HG03280 (cell line): Measurements from ENCODE around the gene CASK.

Source experiments
- ATAC-seq: cut with Tn5 transposase; IDR thresholded peaks from one replicate; pipeline ENCODE4 v1.9.1; 2021; ENCODE audit warnings: mild to moderate bottlenecking, moderate library complexity; ENCODE audit not compliant: unreplicated experiment

The CASK gene

DNA sequence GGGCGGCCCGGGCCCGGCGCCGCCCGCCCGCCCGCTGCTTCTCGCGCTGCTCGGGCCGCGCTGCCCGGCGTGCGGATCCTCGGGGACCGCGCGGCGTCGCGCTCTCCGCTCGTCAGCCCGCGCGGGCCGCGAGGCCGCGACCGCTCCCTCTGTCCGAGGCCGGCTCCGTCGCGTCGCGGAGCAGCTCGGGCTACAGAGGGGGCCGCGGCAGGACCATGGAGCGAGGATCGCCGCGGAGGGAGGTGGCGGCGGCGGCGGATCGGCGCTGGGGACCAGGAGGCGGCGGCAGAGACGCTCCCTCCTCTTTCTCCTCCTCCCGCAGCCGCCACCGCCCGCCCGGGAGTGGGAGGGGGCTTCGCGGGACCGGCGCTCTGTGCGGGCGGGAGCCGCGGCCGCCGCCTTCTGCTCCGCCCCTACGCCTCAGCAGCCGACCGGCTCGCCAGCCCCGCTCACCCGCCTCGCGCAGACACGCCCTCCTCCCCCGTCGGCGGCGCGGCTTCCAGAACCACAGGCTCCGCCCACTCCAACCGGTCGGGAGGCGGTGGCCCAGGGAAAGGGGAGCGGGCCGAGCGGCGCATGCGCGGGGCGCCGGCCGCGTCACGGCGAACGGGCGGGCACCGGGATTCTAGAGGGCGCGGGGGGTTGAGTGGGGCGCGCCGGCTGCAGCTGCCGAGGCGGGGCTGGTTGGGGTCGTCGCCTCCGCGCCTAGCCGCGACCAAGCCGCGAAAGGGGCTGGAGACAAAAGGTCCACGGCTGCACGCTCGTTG is at the start of gene CASK:
TSS of gene CASK (minus strand) at position 344 of the 767 bp plus-strand sequence. CDS start 566 bp downstream, outside the sequence.
- ATAC-seq: peak; percentile 84

DNA sequence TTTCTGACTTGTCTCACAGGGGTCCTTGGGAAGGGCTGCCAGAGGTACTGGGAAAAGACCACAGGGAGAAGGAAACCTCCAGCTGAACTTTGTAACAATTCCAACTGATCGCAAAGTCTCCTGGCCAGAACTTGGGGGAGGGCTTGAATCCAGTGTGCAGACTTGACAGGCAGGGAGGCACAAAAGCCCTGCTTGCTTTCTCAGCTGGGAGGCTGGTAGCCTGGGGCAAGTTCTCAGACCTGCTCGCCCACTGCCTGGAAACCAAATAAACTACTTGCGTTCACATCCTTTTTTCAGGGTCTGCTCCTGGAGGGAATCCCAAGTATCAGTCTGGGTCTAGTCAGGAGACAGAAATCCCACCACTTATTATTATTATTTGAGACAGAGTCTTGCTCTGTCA is 48.0 kb upstream of the CASK start:
- no peak for ATAC-seq

DNA sequence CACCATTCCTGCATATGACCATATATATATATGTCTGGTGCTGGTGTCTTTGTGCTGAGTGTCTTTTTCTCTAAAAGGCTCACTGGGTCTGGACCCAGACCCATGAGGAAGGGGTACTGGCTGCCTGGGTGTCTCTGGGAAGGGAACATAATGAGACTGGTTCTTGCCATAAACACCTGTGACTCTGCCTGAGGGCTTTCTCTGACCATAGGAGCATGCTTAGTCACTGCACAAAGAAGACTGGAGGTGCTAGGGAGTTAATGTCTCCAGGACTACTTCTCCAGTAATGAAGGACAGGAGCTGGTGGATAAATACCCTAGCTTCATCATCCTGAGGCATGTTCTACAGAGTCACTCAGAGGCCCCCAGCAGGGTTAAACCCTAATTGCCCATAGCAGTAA is 47.1 kb upstream of the CASK start:
- ATAC-seq: no peak

DNA sequence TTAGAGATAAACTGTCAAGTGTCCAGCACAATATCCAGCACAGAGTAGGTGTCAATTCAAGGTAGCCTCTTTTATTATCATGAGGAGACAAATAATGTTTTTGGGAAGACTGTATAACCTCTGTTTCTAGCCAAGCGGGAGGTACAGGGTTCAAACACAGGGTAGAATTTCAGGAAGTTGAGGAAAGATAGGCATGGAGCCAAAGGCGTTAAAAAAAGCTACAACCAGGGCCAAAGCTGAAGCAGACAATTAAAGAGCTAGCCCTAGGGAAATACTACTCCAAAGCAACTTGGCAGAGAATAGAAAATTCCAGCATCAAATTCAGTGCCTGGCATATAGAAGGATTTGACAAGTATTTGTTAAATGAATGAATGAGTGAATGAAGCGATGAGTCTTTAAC is 40.0 kb upstream of the CASK start:
- no peak for ATAC-seq

DNA sequence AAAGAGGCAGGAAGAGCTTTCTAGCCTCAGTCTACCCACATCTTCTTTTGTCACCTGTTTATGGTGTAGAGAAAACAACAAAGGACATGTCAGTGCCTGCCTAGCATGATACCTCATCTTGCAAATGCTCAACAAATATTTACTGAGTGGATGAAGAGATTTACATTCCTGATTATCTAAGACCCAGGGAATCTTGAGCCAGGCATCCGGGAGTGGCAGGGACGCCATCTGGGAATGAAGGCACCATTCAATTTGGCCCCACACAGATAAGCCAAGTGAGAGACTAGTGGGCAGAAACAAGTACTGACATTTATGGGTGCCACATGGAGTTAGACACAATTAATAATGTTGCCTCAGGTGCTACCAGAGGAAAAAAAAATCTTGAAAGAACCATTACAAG is 36.8 kb upstream of the CASK start:
- ATAC-seq: no peak

DNA sequence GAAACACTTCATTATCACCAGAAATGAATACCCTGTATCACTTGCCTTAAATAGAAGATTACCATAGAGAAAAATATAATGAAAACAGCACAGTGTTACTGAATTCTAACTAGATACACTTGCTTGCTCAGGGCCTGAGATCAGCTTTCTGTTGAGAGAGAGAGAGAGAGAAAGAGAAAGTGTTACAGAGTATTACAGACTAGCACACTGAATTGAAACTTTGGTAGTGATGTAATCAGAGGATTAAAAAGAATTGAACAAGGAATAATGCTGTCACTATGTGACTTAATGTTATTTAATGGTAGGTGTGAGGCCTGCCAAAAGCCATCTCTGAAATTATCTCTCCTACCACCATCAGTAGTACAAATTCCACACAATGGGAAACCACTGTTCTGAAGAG is 35.5 kb upstream of the CASK start:
- no peak for ATAC-seq

GRCh38 chrX:41956027-41956426 is 32.7 kb upstream of the CASK start:
- no peak for ATAC-seq

DNA sequence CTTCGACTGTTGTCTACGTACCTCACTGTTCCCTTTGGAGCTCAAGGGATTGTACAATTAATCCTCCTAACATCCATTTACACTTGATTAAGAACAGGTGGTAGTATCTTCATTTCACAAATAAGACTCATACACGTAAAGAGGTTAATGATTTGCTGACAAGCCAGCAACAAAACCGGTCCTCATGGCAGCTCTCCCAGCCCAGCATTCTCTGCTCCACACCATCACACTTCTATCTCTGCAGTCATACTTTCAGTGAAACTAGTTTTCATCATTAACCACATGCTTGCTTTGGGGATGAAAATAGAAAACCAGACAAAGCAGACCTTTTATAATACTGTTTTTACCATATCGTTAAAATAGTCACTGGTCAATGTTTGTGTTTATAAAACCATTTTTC is 28.7 kb upstream of the CASK start:
- no peak for ATAC-seq

GRCh38 chrX:41946989-41947612 is 23.7 kb upstream of the CASK start:
- no peak for ATAC-seq

GRCh38 chrX:41946235-41946634 is 22.9 kb upstream of the CASK start:
- ATAC-seq: no peak

- no peak for ATAC-seq
Measured at GRCh38 chrX:41935832-41936231, 12.5 kb upstream of the CASK start.

DNA sequence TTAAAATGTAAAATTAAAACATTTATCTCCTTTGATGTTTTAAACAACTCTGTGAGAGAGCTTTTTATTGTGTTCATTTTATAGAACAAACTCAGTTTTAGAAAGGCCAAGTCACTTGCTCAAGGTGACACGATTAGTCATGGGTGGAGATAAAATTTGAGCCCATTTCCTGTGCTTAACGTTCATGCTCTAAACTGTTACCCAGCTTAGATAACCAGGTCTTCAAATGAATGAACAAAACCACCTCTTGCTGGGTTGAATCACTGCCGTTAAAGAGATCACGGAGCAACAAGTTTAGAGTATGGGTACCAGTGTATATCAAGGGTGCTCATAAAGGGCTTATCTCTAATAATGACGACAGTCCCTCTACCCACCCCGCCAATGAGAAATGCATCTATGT is 10.2 kb upstream of the CASK start:
- ATAC-seq: no peak

GRCh38 chrX:41932885-41933284 is 9.5 kb upstream of the CASK start:
- ATAC-seq: no peak

DNA sequence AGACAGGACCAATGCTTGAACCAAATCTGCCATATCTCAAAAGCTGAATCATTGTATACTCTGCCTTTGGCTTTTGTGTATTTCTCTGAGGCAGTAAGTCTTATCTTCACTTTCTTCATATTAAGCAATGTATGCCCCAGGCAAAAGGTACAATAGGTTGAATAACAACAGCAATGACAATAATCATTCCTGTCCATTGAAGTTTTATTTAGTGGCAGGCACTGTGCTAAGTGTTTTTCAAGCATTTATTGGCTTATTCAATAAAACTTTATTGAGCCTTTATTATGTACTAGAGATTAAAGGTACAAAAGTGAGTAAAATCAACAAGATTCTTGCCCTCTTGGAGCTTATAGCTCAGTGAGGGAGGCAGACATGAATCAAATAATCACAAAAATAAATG is 8.2 kb upstream of the CASK start:
- ATAC-seq: no peak

DNA sequence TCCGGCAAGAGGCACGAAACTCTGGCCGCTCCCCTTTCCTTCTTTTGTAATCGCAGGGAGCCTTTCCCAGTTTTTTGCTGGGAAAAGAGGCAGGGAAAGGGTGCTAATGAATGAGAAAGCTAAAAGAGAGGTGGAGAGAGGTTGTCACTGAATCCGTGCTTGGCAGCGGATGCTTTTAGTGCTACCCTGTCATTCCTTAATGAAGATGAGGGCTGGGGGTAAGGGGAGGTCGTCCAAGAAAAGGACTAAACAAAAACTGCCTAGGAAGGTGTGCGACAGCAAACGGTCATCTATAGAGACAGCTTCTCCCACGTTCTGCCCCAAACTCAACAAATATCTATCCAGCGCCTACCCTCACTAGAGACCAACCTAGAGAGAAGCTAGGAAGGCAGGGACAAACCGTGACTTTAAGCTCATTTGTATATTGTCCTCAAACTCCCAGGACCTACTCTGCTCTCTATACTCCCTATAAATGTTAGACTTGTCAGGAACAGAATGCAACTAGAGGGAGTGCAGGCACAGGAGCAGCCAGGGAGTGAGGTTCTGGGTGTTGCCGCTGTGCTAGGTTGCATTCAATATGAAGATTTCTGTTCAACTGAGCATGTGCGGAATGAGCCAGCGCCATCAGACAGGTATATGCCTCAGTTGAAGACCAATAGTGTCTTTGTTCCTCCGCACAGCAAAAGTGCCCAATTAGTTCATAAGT is 777 bp upstream of the CASK start:
- ATAC-seq: no peak

- ATAC-seq: peak; percentile 19
Measured at GRCh38 chrX:41922431-41923151, 763 bp downstream of the CASK start.

- ATAC-seq: no peak
Measured at GRCh38 chrX:41921492-41922430, 1.6 kb downstream of the CASK start.

DNA sequence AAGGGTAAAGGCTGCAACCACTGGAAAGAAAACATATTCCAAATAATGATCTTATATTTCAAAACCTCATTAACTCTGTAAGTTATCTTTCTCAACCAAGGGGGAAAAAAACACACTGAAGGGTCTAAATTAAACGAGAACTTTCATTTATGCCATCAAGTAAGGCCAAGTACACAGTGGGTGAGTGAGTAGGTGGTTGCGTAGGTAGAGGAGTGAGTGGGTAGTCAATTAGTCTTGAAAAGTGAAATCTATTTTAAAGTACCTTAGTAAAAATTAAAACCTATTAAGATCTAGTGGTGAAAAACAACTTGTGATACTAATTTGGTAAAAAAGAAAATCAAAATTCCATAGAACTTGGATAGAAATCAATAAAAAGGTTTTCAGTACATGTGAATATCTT is 3.5 kb downstream of the CASK start:
- no peak for ATAC-seq

GRCh38 chrX:41917517-41917916 is 5.8 kb downstream of the CASK start:
- no peak for ATAC-seq

- no peak for ATAC-seq
Measured at GRCh38 chrX:41913476-41913875, 9.9 kb downstream of the CASK start.
